IMR-90 (cell line): ENCODE data around the gene OR1E2.

Source experiments
- BHLHE40 ChIP-seq: fragments of 150-350 bp; IDR thresholded peaks from 2 replicates; pipeline ENCODE4 v1.6.1; 2016; ENCODE audit warnings: mild to moderate bottlenecking, low read depth, low read length
- FOS ChIP-seq: fragments of 150-350 bp; IDR thresholded peaks from 2 replicates; pipeline ENCODE4 v1.6.1; 2016; ENCODE audit warnings: low read depth, low read length
- MAZ ChIP-seq: IDR thresholded peaks from 2 replicates; pipeline ENCODE4 v1.6.1; 2012; ENCODE audit warnings: low read depth, mild to moderate bottlenecking, low read length, improper control_type of control experiment, moderate library complexity, borderline replicate concordance
- NFE2L2 ChIP-seq: fragments of 150-350 bp; IDR thresholded peaks from 2 replicates; pipeline ENCODE4 v1.6.1; 2016; ENCODE audit warnings: low read depth, mild to moderate bottlenecking, low read length
- POLR2A ChIP-seq: IDR thresholded peaks from 2 replicates; pipeline ENCODE4 v1.6.1; 2012; ENCODE audit warnings: mild to moderate bottlenecking, low read depth, low read length
- SMC3 ChIP-seq: fragments of 150-350 bp; IDR thresholded peaks from 2 replicates; pipeline ENCODE4 v1.6.1; 2016; ENCODE audit warnings: low read depth, mild to moderate bottlenecking, antibody characterized with exemption, low read length, moderate library complexity
- TF ChIP-seq, protein P1 (sequence below): conservative IDR thresholded peaks from 2 replicates; pipeline ENCODE4 v1.5.1; 2012; ENCODE audit warnings: mild to moderate bottlenecking, low read depth, low read length, improper control_type of control experiment

DNA sequence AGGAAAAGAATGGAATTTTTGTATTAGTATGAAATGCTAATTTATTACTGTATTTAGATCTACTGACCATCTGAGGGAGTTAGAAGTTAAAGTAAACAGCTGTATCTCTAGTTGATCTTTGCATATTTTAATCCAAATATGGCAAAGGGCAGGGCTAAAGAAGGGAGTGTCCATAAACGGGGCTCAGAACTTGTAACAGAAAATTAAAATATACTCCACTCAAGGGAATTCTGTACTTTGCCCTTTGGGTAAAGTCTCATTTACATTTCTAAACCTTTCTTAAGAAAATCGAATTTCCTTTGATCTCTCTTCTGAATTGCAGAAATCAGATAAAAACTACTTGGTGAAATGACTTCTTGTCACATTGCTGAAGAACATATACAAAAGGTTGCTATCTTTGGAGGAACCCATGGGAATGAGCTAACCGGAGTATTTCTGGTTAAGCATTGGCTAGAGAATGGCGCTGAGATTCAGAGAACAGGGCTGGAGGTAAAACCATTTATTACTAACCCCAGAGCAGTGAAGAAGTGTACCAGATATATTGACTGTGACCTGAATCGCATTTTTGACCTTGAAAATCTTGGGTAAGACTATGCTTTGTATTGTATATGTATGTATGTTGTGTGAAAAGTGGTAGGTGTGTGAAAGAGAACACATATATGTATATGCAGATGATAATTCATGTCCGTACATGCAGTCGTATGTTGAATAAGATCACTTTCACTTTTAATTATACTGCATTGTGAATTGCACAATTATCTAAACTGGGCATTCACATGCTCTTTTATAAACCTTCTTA lies 42.4 kb upstream of the OR1E2 start, which contains the start of gene ASPA:
- TF ChIP-seq, protein P1, sequence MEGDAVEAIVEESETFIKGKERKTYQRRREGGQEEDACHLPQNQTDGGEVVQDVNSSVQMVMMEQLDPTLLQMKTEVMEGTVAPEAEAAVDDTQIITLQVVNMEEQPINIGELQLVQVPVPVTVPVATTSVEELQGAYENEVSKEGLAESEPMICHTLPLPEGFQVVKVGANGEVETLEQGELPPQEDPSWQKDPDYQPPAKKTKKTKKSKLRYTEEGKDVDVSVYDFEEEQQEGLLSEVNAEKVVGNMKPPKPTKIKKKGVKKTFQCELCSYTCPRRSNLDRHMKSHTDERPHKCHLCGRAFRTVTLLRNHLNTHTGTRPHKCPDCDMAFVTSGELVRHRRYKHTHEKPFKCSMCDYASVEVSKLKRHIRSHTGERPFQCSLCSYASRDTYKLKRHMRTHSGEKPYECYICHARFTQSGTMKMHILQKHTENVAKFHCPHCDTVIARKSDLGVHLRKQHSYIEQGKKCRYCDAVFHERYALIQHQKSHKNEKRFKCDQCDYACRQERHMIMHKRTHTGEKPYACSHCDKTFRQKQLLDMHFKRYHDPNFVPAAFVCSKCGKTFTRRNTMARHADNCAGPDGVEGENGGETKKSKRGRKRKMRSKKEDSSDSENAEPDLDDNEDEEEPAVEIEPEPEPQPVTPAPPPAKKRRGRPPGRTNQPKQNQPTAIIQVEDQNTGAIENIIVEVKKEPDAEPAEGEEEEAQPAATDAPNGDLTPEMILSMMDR = no peak
- TF ChIP-seq FOS (no peak), POLR2A (no peak), SMC3 (no peak), BHLHE40 (no peak), NFE2L2 (no peak), MAZ (no peak)
